Right lobe of liver (tissue), 4 donors: ENCODE results near the gene PRRG4.

Experiments
- POLR2A ChIP-seq: fragments of 450-650 bp; IDR thresholded peaks from one replicate; pipeline ENCODE4 v1.6.1; 2017; ENCODE audit warnings: antibody characterized with exemption, mild to moderate bottlenecking
- TF ChIP-seq, protein P1 (sequence below), 4 donors: fragments of 200-600 bp in 3 of 4; fragments of 450-650 bp in 1 of 4; IDR thresholded peaks; one replicate each; pipeline versions ENCODE4 v1.5.1 to v1.8.0; 2016 to 2022; ENCODE audit warnings: antibody characterized with exemption in 4 of 4, mild to moderate bottlenecking in 2 of 4
- donor health status: DM: no; HTN: no; CAD: no.
- donor health status: DM: no; HTN: no; CAD: no.
- donor health status: DM: no; HTN: yes; CAD: no.

DNA sequence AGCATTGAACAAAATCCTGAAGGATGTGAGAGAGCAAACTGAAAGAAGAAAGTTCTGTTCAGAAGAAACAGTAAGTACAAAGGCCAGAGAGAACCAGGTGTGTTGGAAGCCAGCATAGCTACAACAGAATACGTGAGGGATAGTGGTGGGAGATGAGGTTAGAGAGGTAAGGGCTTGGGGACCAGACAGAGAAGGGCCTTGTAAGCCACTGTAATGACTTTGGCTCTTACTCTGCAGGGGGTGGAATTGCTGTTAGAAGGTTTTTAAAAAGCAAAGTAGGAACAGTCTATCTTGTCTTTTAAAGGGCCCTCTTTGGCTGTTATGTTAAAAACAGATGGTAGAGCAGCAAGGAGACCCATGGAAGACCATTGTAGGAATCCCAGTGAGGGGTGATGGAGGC, 4.2 kb downstream of the PRRG4 start:
- no peak for TF ChIP-seq POLR2A
- TF ChIP-seq, protein P1, sequence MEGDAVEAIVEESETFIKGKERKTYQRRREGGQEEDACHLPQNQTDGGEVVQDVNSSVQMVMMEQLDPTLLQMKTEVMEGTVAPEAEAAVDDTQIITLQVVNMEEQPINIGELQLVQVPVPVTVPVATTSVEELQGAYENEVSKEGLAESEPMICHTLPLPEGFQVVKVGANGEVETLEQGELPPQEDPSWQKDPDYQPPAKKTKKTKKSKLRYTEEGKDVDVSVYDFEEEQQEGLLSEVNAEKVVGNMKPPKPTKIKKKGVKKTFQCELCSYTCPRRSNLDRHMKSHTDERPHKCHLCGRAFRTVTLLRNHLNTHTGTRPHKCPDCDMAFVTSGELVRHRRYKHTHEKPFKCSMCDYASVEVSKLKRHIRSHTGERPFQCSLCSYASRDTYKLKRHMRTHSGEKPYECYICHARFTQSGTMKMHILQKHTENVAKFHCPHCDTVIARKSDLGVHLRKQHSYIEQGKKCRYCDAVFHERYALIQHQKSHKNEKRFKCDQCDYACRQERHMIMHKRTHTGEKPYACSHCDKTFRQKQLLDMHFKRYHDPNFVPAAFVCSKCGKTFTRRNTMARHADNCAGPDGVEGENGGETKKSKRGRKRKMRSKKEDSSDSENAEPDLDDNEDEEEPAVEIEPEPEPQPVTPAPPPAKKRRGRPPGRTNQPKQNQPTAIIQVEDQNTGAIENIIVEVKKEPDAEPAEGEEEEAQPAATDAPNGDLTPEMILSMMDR (IDR thresholded peaks at IDR 0.05): no peak
